Mucosa of rectum (tissue), 2 donors: Measurements from ENCODE around the gene PFKFB4.
A peak's percentile ranks its signal among the peaks of the same experiment; 100 is the strongest.

Experiments used
- H3K27ac ChIP-seq, 2 donors: one replicate each; pipeline ENCODE4 v1.7.0; 2013; ENCODE audit warnings: inconsistent platforms in 2 of 2, low read depth in 2 of 2, low read length in 2 of 2
- H3K27me3 ChIP-seq, 2 donors: one replicate each; pipeline ENCODE4 v1.7.0; 2013; ENCODE audit warnings: low read length in 2 of 2; ENCODE audit not compliant: control insufficient read depth in 2 of 2, insufficient read depth in 2 of 2
- H3K36me3 ChIP-seq, 2 donors: one replicate each; pipeline ENCODE4 v1.7.0; 2013; ENCODE audit warnings: low read length in 2 of 2; ENCODE audit not compliant: control insufficient read depth in 2 of 2, insufficient read depth in 2 of 2
- H3K4me1 ChIP-seq, 2 donors: one replicate each; pipeline ENCODE4 v1.7.0; 2013; ENCODE audit warnings: low read length in 2 of 2, mild to moderate bottlenecking in 1 of 2; ENCODE audit not compliant: control insufficient read depth in 2 of 2, insufficient read depth in 2 of 2
- H3K4me3 ChIP-seq, 2 donors: one replicate each; pipeline ENCODE4 v1.7.0; 2013; ENCODE audit warnings: low read length in 2 of 2
- H3K9ac ChIP-seq, 2 donors: one replicate each; pipeline ENCODE4 v1.7.0; 2013; ENCODE audit warnings: low read length in 2 of 2, low read depth in 1 of 2, mild to moderate bottlenecking in 1 of 2
- H3K9me3 ChIP-seq, 2 donors: one replicate each; pipeline ENCODE4 v1.7.0; 2013; ENCODE audit warnings: low read length in 2 of 2; ENCODE audit not compliant: control insufficient read depth in 2 of 2
- donor health status: healthy.
- donor health status: Normal muscosa, but diverticular disease.

PFKFB4 gene

GRCh38 chr3:48518638-48519276, 37.8 kb downstream of the PFKFB4 start:
- no peak overlapping the region for H3K27ac ChIP-seq
- H3K9ac ChIP-seq, result no peak overlapping the region
- no peaks in the 10 kb centered on the region for H3K9me3 ChIP-seq
- no peaks in the 10 kb centered on the region for H3K27me3 ChIP-seq
- H3K4me3 ChIP-seq, result no peak overlapping the region
- H3K36me3 ChIP-seq, result no peaks in the 10 kb centered on the region
- no peaks in the 10 kb centered on the region for H3K4me1 ChIP-seq

- Histone ChIP-seq H3K9me3 (no peaks in the 10 kb centered on the region), H3K4me1 (no peaks in the 10 kb centered on the region), H3K36me3 (no peaks in the 10 kb centered on the region), H3K9ac (no peak overlapping the region), H3K27ac (no peak overlapping the region), H3K4me3 (no peak overlapping the region), H3K27me3 (no peaks in the 10 kb centered on the region)
Measured at GRCh38 chr3:48518069-48518468, 38.5 kb downstream of the PFKFB4 start.

DNA sequence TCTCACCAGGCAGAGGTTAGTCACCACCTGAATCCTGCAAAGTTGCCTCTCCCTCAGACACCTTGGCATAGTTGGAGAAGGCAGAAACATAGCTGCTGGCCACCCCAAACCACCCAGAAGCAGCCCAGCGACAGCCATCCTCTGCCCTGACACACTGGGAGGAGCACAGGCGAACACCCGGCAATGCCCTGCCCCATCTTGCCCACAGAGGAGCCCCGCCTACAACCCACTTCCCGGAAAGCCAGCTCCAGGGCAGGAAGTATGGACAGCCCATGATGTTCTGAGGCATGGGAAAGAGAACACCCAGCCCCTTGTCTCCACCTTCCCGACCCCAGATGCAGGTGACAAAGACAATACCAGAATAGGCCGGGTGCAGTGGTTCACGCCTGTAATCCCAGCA, 40.0 kb downstream of the PFKFB4 start:
- Histone ChIP-seq H3K9me3 (no peaks in the 10 kb centered on the region), H3K27ac (no peak overlapping the region), H3K9ac (no peak overlapping the region), H3K27me3 (no peaks in the 10 kb centered on the region), H3K4me1 (no peaks in the 10 kb centered on the region), H3K36me3 (no peaks in the 10 kb centered on the region), H3K4me3 (no peak overlapping the region)

DNA sequence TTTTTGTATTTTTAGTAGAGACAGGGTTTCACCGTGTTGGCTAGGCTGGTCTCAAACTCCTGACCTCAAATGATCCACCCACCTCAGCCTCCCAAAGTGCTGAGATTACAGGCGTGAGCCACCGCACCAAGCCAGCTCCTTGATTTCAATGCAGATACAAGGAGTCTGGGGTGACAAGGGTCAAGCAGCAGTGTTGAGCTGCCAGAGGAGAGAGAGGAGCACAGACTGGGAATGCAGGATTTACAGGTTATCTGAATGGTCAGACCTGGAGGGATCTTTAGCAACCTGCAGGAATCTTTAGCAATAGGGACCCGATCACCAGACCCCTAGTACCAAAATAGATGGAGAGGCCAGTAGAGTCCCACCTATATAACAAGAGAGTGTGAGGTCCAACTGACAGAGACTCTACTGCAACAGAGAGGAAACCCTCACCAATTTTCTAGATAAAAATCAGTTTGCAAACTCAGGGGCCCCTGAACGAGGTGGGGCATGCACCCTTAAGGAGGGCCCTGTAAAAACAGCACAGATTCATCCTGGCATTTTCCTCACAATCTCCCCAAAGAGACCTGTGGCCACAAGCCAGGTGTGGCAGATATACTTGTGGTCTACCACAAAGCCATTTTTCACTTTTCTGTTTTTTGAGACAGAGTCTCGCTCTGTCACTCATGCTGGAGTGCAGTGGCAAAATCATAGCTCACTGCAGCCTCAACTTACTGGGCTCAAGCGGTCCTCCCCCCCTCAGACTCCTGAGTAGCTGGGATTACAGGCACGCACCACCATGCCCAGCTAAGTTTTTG, 42.0 kb downstream of the PFKFB4 start:
- H3K27ac ChIP-seq, result no peak overlapping the region
- no peaks in the 10 kb centered on the region for H3K4me1 ChIP-seq
- H3K36me3 ChIP-seq, result no peaks in the 10 kb centered on the region
- no peak overlapping the region for H3K4me3 ChIP-seq
- no peaks in the 10 kb centered on the region for H3K27me3 ChIP-seq
- no peak overlapping the region for H3K9ac ChIP-seq
- H3K9me3 ChIP-seq, result no peaks in the 10 kb centered on the region

GRCh38 chr3:48511551-48511950, 45.1 kb downstream of the PFKFB4 start:
- Histone ChIP-seq H3K36me3 (no peaks in the 10 kb centered on the region), H3K4me3 (no peak overlapping the region), H3K27me3 (no peaks in the 10 kb centered on the region), H3K4me1 (peaks cover 0 to 3% of the 10 kb centered on the region in 2 donors), H3K27ac (no peak overlapping the region), H3K9ac (no peak overlapping the region), H3K9me3 (no peaks in the 10 kb centered on the region)

DNA sequence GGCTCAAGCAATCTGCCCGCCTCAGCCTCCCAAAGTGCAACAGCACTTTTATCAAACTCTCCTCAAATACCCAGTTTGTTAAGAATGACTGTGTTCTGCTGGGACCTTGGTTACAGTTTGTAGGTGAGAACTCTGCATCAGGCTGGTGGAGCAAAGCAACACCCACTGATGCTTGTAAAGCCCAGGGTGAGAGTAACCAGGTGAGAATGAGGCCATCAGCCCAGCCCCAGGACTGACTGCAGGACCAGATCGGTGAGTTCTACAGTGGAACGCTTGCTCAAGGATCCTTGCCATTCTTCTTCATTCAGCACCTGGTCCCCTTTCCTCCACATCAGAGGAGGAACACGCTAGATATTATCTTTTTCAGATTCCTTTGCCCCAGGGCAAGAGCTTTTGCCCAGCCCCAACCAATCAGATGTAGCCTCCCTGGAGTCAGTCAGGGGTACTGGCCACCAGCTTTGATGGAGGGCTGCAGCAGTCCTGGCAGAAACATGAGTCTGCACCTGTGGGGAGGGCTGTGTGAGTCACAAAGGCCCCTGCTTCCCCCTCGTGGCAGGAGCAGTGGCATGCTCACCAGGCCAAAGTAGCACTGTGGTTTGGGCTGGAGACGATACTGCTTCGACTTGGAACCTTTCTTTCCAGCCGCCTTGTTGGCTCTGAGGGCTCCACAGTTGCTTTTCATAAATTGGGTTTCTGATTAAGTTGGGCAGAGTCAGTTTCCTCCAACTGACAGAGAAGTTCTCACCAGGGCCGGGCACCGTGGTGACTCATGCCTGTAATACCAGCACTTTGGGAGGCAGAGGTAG, 49.1 kb downstream of the PFKFB4 start:
- Histone ChIP-seq H3K9me3 (no peaks in the 10 kb centered on the region), H3K27ac (no peak overlapping the region), H3K36me3 (no peaks in the 10 kb centered on the region), H3K27me3 (no peaks in the 10 kb centered on the region), H3K4me3 (no peak overlapping the region), H3K9ac (no peak overlapping the region), H3K4me1 (peaks cover 13 to 14% of the 10 kb centered on the region in 2 donors)

DNA sequence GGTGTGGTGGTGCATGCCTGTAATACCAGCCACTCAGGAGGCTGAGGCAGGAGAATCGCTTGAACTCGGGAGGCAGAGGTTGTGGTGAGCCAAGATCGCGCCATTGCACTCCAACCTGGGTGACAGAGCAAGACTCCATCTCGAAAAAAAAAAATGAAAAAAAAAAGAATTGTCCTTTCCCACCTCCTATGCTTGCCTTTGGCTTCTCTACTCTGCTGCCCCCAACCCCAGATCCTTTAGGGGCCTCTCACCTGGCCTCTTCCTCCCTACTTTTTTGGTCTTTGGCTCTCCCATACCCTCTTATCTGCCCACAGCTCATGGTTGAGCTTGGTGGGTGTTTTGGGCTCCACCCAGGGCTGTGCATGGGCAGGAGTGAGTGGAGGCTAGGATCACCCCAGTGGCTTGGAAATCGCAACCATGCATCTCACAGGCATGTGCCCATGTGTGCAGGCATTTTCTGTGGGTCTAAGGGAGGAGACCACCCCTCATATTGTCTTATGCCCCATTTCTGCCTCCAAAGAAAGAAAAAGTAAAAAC, 50.6 kb downstream of the PFKFB4 start:
- Histone ChIP-seq H3K9ac (no peak overlapping the region), H3K4me1 (peaks cover 13 to 14% of the 10 kb centered on the region in 2 donors), H3K27ac (no peak overlapping the region), H3K4me3 (no peak overlapping the region), H3K36me3 (no peaks in the 10 kb centered on the region), H3K9me3 (no peaks in the 10 kb centered on the region), H3K27me3 (no peaks in the 10 kb centered on the region)

DNA sequence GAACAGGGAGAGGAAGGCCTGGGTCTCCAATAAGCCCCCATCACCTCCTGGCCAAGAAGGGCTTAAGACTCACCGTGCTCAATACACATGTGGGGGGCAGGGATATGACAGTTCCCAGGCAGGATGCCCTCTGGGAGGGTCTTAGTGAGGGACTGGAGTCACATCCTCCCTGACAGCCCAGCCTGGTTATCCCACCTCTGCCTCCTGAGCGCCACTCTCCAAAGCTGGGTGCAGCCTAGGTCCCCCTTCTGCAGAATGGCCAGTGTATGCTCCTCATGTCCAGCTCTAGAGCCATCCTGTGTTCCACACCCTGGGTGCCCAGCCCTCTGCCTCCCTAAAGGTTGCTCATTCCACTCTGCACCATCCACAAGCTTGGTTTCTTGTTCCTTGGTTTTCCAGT, 51.5 kb downstream of the PFKFB4 start:
- Histone ChIP-seq H3K27me3 (no peaks in the 10 kb centered on the region), H3K9ac (no peak overlapping the region), H3K9me3 (no peaks in the 10 kb centered on the region), H3K4me3 (no peak overlapping the region), H3K36me3 (no peaks in the 10 kb centered on the region), H3K4me1 (peaks cover 13 to 14% of the 10 kb centered on the region in 2 donors), H3K27ac (no peak overlapping the region)

DNA sequence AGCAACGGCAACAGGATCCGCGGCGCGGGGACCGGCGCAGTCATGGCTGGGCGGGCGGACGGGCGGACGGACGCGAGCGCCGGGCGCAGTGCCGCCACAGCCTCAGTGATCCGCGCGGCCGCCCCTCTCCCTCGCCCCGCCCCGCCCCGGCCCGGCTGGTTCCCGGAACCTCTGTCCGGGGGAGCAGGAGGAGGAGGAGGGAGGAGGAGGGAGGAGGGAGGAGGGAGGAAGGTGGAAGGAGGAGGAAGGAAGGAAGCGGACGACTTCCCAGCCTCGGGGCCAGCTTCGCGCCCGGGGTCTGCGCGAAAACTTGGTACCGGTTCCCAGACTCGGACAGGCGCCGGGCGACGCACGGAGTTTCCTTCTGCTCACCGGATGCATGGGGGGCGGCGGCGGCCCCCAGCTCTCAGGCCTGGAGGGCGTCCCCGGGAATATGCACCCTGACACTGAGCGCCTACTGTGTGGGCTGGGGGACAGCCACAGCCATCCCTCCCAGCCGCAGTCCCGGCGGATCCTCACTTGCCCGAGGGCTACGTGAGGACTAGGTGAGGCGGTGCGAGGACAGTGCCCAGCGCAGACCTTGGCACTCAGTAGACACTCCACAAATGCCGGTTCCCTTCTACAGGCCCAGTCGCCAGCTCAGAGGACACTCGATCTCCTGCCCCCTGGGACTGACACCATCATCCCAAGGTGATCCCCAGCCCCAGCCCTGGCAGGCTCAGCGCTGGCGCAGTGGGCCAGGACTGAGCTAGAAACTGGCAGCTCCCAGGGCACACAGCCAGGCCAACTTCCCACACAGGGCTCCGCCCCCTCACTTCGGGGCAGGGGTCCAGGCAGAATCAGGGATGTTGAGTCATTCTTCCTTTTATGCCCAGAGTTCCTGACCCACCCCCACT, 52.3 kb downstream of the PFKFB4 start, which contains the start of gene SHISA5:
Gene SHISA5 (minus strand): TSS at position 124 of the 896 bp plus-strand sequence. CDS start 80 bp downstream, at position 44.
- Histone ChIP-seq H3K9me3 (no peaks in the 10 kb centered on the region), H3K4me1 (peaks cover 13 to 14% of the 10 kb centered on the region in 2 donors)

More for the DNA sequence above, 52.3 kb downstream of the PFKFB4 start, which contains the start of gene SHISA5:
- H3K36me3 ChIP-seq, result no peaks in the 10 kb centered on the region
- peak within 1 kb of the TSS; percentile 79 to 82 for H3K4me3 ChIP-seq
- no peaks in the 10 kb centered on the region for H3K27me3 ChIP-seq
- peak within 1 kb of the TSS; percentile 81 to 85 for H3K9ac ChIP-seq
- H3K27ac ChIP-seq, result peak within 1 kb of the TSS; percentile 73 to 80
